SU-DHL-6 (cell line): ENCODE results near the gene DNAH12.

Experiments used
- EZH2phosphoT487 ChIP-seq: fragments of 200-600 bp; sonication (generic), shearing (Covaris generic); conservative IDR thresholded peaks from 2 replicates; pipeline ENCODE4 v1.6.1; 2018; ENCODE audit warnings: mild to moderate bottlenecking, antibody characterized with exemption, low read length, moderate library complexity, mixed read lengths
- TF ChIP-seq, protein P1 (sequence below): fragments of 200-600 bp; sonication (generic); IDR thresholded peaks from one replicate; pipeline ENCODE4 v1.5.1; 2017; ENCODE audit warnings: antibody characterized with exemption, mild to moderate bottlenecking, low read length, moderate library complexity; ENCODE audit not compliant: insufficient read depth, poor library complexity, severe bottlenecking

DNA sequence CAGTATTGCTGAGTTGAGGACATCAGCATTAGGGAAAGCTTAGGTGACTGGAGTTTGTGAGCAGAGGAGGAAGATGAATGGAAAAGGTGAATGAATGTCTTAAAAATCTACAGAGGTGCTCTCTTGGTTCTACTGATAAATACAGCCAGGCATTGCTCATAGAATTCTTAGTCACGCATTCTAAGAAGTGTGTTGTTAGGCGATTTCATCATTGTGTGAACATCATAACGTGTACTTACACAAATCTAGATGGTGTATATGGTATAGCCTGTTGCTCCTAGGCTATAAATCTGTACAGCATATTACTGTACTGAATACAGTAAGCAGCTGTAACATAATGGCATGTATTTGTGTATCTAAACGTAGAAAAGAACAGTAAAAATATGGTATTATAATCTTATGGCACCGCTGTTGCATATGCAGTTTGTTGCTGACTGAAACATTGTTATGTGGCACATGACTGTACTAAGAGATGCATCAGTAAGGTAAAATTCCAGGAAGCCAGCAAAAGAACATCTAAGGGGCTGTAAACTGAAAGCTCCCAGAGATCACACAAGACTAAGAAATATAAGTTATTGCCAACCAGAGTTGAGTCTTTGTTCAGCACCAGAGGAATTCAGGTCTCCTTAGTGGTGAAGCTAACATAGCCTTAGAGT, 208.7 kb downstream of the DNAH12 start:
- TF ChIP-seq, protein P1, sequence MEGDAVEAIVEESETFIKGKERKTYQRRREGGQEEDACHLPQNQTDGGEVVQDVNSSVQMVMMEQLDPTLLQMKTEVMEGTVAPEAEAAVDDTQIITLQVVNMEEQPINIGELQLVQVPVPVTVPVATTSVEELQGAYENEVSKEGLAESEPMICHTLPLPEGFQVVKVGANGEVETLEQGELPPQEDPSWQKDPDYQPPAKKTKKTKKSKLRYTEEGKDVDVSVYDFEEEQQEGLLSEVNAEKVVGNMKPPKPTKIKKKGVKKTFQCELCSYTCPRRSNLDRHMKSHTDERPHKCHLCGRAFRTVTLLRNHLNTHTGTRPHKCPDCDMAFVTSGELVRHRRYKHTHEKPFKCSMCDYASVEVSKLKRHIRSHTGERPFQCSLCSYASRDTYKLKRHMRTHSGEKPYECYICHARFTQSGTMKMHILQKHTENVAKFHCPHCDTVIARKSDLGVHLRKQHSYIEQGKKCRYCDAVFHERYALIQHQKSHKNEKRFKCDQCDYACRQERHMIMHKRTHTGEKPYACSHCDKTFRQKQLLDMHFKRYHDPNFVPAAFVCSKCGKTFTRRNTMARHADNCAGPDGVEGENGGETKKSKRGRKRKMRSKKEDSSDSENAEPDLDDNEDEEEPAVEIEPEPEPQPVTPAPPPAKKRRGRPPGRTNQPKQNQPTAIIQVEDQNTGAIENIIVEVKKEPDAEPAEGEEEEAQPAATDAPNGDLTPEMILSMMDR: no peak
- TF ChIP-seq EZH2phosphoT487: no peak
